Liver (tissue), 9 donors: ENCODE data around the gene PCYT2. TPM values are rescaled to one million over a fixed set of nuclear protein-coding genes. Genes with fewer than 3 reads are reported as not detected.
A peak's percentile ranks its signal among the peaks of the same experiment; 100 is the strongest.

ENCODE experiments used
- DNase-seq: peaks from one replicate; pipeline ENCODE4 v3.0.0-alpha.2; 2017; ENCODE audit warnings: low spot score
- H3K27ac ChIP-seq, 2 donors: one replicate each; pipeline ENCODE4 v1.7.0; 2013; ENCODE audit warnings: inconsistent platforms in 2 of 2, low read length in 2 of 2, control low read depth in 1 of 2, low read depth in 1 of 2, mild to moderate bottlenecking in 1 of 2
- H3K27me3 ChIP-seq, 4 donors: one replicate each; pipeline versions ENCODE4 v1.6.1 to v1.7.0; 2013; ENCODE audit warnings: low read length in 3 of 4, inconsistent platforms in 1 of 4, mild to moderate bottlenecking in 1 of 4, moderate library complexity in 1 of 4; ENCODE audit not compliant: control insufficient read depth in 4 of 4, insufficient read depth in 4 of 4
- H3K36me3 ChIP-seq, 4 donors: one replicate each; pipeline versions ENCODE4 v1.6.1 to v1.7.0; 2013; ENCODE audit warnings: low read length in 3 of 4, mild to moderate bottlenecking in 3 of 4, low read depth in 1 of 4, moderate library complexity in 1 of 4; ENCODE audit not compliant: control insufficient read depth in 4 of 4, insufficient read depth in 3 of 4
- H3K4me1 ChIP-seq, 4 donors: one replicate each; pipeline versions ENCODE4 v1.6.1 to v1.7.0; 2013; ENCODE audit warnings: low read length in 3 of 4, mild to moderate bottlenecking in 3 of 4, moderate library complexity in 1 of 4; ENCODE audit not compliant: control insufficient read depth in 4 of 4, insufficient read depth in 4 of 4
- H3K4me3 ChIP-seq, 3 donors: one replicate each; pipeline versions ENCODE4 v1.6.1 to v1.7.0; 2013; ENCODE audit warnings: low read length in 3 of 3, control low read depth in 1 of 3, low read depth in 1 of 3, mild to moderate bottlenecking in 1 of 3
- H3K9ac ChIP-seq, 2 donors: one replicate each; pipeline ENCODE4 v1.7.0; 2013; ENCODE audit warnings: low read length in 2 of 2, mild to moderate bottlenecking in 2 of 2, moderate library complexity in 2 of 2, control low read depth in 1 of 2, low read depth in 1 of 2
- H3K9me3 ChIP-seq, 4 donors: one replicate each; pipeline versions ENCODE4 v1.6.1 to v1.7.0; 2013; ENCODE audit warnings: low read length in 3 of 4; ENCODE audit not compliant: control insufficient read depth in 4 of 4
- EGR1 ChIP-seq, 2 donors: IDR thresholded peaks; 2 replicates each; pipeline ENCODE4 v1.6.1; 2016 to 2018; ENCODE audit warnings: antibody characterized with exemption in 2 of 2, low read depth in 2 of 2
- FOXA1 ChIP-seq: IDR thresholded peaks from 2 replicates; pipeline ENCODE4 v1.6.1; 2016; ENCODE audit warnings: antibody characterized with exemption
- FOXA2 ChIP-seq: IDR thresholded peaks from 2 replicates; pipeline ENCODE4 v1.6.1; 2016; ENCODE audit warnings: antibody characterized with exemption
- GABPA ChIP-seq, 2 donors: IDR thresholded peaks in 1 of 2; conservative IDR thresholded peaks in 1 of 2; 2 replicates each; pipeline ENCODE4 v1.6.1; 2016; ENCODE audit warnings: antibody characterized with exemption in 2 of 2, mild to moderate bottlenecking in 1 of 2, moderate library complexity in 1 of 2
- HNF4A ChIP-seq, 2 donors: conservative IDR thresholded peaks; 2 replicates each; pipeline ENCODE4 v1.6.1; 2016; ENCODE audit warnings: antibody characterized with exemption in 2 of 2, mild to moderate bottlenecking in 2 of 2
- HNF4G ChIP-seq: IDR thresholded peaks from 2 replicates; pipeline ENCODE4 v1.6.1; 2016; ENCODE audit warnings: antibody characterized with exemption
- JUND ChIP-seq, 2 donors: IDR thresholded peaks; 2 replicates each; pipeline ENCODE4 v1.6.1; 2016; ENCODE audit warnings: antibody characterized with exemption in 2 of 2
- NR2F2 ChIP-seq: IDR thresholded peaks from 2 replicates; pipeline ENCODE4 v1.6.1; 2016; ENCODE audit warnings: antibody characterized with exemption
- RAD21 ChIP-seq, 2 donors: IDR thresholded peaks; 2 replicates each; pipeline ENCODE4 v1.6.1; 2016; ENCODE audit warnings: antibody characterized with exemption in 2 of 2, mild to moderate bottlenecking in 2 of 2
- RXRA ChIP-seq, 2 donors: IDR thresholded peaks; 2 replicates each; pipeline ENCODE4 v1.6.1; 2017 to 2018; ENCODE audit warnings: antibody characterized with exemption in 2 of 2, mild to moderate bottlenecking in 1 of 2
- SP1 ChIP-seq: IDR thresholded peaks from 2 replicates; pipeline ENCODE4 v1.6.1; 2018; ENCODE audit warnings: antibody characterized with exemption, mild to moderate bottlenecking
- TAF1 ChIP-seq: conservative IDR thresholded peaks from 2 replicates; pipeline ENCODE4 v1.6.1; 2016; ENCODE audit warnings: antibody characterized with exemption, mild to moderate bottlenecking
- YY1 ChIP-seq: IDR thresholded peaks from 2 replicates; pipeline ENCODE4 v1.6.1; 2016; ENCODE audit warnings: antibody characterized with exemption, mild to moderate bottlenecking
- WGBS: extraction: QIAGEN DNeasy Blood & Tissue Kit; methylation state at CpG from one replicate; pipeline ENCODE4 v1.1.7; 2013; 5-methylcytosine and 5-hydroxymethylcytosine counted together
- polyA plus RNA-seq, 2 donors: library from polyadenylated mRNA; stranded (reverse) in 1 of 2; unstranded in 1 of 2; fragments of 200-250 nt in 1 of 2; fragments of >200 nt in 1 of 2; fragmentation: Nextera tagmentation in 1 of 2; extraction: Ambion mirVana in 1 of 2; gene quantifications; one replicate each; pipeline versions ENCODE4 v1.2.1 to v1.2.3, GENCODE V29; 2013 to 2015
- total RNA-seq, 2 donors: library from RNA; depleted of rRNA; stranded (reverse); fragments of >200 nt; gene quantifications; one replicate each; pipeline ENCODE4 v1.2.3, GENCODE V29; 2014
- TF ChIP-seq, protein P1 (sequence below): fragments of 150-350 bp; IDR thresholded peaks from 2 replicates; pipeline ENCODE4 v1.5.1; 2017; ENCODE audit warnings: improper control_type of control experiment, low read depth, low read length; ENCODE audit not compliant: missing input control
- TF ChIP-seq, protein P2 (sequence below): IDR thresholded peaks from 2 replicates; pipeline ENCODE4 v1.6.1; 2016; ENCODE audit warnings: antibody characterized with exemption
- TF ChIP-seq, protein P3 (sequence below): IDR thresholded peaks from 2 replicates; pipeline ENCODE4 v1.6.1; 2016; ENCODE audit warnings: antibody characterized with exemption, mild to moderate bottlenecking
- TF ChIP-seq, protein P4 (sequence below): IDR thresholded peaks from 2 replicates; pipeline ENCODE4 v1.6.1; 2016; ENCODE audit warnings: antibody characterized with exemption
- donor health status: healthy.
- donor health status: healthy.
- donor health status: healthy.
- donor health status: healthy.
- donor health status: healthy.

The PCYT2 gene
- total and polyA plus RNA-seq, 4 donors: 63.9 to 101 (median 88.4) TPM

DNA sequence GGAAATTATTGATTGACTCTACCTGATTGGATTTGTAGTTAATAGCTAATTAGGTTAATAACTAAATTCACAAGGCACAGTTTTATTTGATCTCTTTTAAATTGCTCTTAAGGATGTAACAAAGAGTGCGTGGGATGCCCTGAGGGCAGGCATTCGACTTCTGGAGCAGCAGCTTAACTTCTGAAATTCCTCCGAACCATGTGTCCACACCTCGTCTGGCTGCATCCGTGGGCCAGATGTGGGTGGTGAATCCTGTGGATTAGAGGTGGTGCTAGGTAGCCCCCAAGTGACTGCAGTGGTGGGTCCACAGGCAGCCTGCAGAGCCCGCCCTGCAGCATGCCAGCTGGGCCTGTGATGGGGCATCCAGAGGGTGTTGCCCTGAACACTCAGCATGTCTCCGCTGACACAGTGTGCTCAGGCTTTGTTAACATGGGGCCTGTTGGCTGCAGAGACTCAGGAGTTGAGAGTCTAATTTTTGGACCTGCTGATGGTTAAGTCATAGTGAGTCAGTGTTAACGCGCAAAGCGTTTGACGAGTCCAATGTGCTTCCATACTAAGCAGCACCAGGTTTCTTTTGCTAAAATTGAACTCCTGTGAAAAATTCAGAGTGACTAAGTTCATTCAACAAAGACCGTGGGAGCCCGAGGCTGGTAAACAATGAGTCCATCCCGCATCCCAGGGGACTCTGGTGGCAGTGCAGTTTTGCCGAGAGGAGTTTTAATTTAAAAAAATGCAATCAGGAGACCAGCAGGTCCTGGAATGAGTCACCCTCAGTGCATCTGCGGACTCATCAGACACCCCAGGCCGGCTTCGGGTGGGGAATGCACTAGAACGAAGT is 13.0 kb downstream of the PCYT2 start:
- WGBS: 94% methylated on average over 19 of the region's 19 CpGs
- no peak for DNase-seq
- no peak overlapping the region for H3K27ac ChIP-seq
- peaks cover 2 to 19% (median 12%) of the 10 kb centered on the region in 4 donors for H3K4me1 ChIP-seq
- peaks cover 6 to 37% (median 7%) of the 10 kb centered on the region in 4 donors for H3K36me3 ChIP-seq
- no peaks in the 10 kb centered on the region for H3K9me3 ChIP-seq
- H3K4me3 ChIP-seq: no peak overlapping the region
- no peak for TF ChIP-seq SP1
- no peak for TF ChIP-seq HNF4A (conservative IDR thresholded peaks at IDR 0.05)
- TF ChIP-seq TAF1: no peak
- no peak for TF ChIP-seq YY1
- TF ChIP-seq JUND (IDR thresholded peaks at IDR 0.05): no peak
- no peak for TF ChIP-seq FOXA2
- no peak for TF ChIP-seq FOXA1
- TF ChIP-seq, protein P1, sequence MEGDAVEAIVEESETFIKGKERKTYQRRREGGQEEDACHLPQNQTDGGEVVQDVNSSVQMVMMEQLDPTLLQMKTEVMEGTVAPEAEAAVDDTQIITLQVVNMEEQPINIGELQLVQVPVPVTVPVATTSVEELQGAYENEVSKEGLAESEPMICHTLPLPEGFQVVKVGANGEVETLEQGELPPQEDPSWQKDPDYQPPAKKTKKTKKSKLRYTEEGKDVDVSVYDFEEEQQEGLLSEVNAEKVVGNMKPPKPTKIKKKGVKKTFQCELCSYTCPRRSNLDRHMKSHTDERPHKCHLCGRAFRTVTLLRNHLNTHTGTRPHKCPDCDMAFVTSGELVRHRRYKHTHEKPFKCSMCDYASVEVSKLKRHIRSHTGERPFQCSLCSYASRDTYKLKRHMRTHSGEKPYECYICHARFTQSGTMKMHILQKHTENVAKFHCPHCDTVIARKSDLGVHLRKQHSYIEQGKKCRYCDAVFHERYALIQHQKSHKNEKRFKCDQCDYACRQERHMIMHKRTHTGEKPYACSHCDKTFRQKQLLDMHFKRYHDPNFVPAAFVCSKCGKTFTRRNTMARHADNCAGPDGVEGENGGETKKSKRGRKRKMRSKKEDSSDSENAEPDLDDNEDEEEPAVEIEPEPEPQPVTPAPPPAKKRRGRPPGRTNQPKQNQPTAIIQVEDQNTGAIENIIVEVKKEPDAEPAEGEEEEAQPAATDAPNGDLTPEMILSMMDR: no peak
- no peak for TF ChIP-seq GABPA (IDR thresholded peaks at IDR 0.05 in 1 of 2, conservative IDR thresholded peaks at IDR 0.05 in 1 of 2)
- no peak for TF ChIP-seq RAD21 (IDR thresholded peaks at IDR 0.05)
- TF ChIP-seq RXRA (IDR thresholded peaks at IDR 0.05): no peak
- H3K27me3 ChIP-seq: no peaks in the 10 kb centered on the region
- H3K9ac ChIP-seq: no peak overlapping the region

DNA sequence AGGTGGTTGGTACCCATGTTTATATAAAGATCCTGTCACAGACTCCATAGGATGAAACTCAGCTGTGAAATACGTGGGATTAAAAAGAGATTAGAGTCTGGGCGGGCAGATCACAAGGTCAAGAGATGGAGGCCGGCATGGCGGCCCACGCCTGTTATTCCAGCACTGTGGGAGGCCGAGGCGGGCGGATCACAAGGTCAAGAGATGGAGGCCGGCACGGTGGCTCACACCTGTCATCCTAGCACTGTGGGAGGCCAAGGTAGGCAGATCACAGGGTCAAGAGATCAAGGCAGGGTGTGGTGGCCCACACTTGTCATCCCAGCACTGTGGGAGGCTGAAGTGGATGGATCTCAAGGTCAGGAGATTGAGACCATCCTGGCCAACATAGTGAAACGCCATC is 15.8 kb downstream of the PCYT2 start:
- Histone ChIP-seq H3K27ac (no peak overlapping the region), H3K27me3 (no peaks in the 10 kb centered on the region), H3K4me1 (peaks cover 3 to 13% (median 10%) of the 10 kb centered on the region in 4 donors), H3K36me3 (peaks cover 6 to 37% (median 7%) of the 10 kb centered on the region in 4 donors), H3K4me3 (no peak overlapping the region), H3K9ac (no peak overlapping the region), H3K9me3 (no peaks in the 10 kb centered on the region)
- no peak for DNase-seq
- no peak for TF ChIP-seq HNF4G
- no peak for TF ChIP-seq NR2F2
- no peak for TF ChIP-seq RXRA (IDR thresholded peaks at IDR 0.05)
- TF ChIP-seq EGR1 (IDR thresholded peaks at IDR 0.05; ENCODE audit: low read depth in 2 of 2): no peak
- TF ChIP-seq JUND (IDR thresholded peaks at IDR 0.05): no peak
- 94% methylated on average over 11 of the region's 11 CpGs for WGBS

DNA sequence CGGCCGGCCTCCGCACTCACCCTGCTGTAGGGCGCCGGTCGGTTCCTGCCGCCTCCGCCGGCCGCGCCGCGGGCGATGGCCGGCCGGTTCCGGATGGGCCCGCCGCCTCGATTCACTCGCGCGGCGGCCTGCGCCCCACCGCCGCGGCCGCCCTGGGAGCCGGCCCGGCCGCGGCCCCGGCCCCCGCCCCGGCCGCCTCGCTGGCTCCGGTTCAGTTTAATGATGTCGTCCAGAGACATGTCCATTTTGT is 20.0 kb downstream of the PCYT2 start:
- TF ChIP-seq RAD21 (IDR thresholded peaks at IDR 0.05) (no peak), GABPA (IDR thresholded peaks at IDR 0.05 in 1 of 2, conservative IDR thresholded peaks at IDR 0.05 in 1 of 2) (no peak), JUND (IDR thresholded peaks at IDR 0.05) (no peak), FOXA2 (no peak), HNF4G (no peak), RXRA (IDR thresholded peaks at IDR 0.05) (no peak), NR2F2 (no peak), FOXA1 (no peak), EGR1 (IDR thresholded peaks at IDR 0.05; ENCODE audit: low read depth in 2 of 2) (no peak)
- TF ChIP-seq, protein P1: no peak
- TF ChIP-seq, protein P2, sequence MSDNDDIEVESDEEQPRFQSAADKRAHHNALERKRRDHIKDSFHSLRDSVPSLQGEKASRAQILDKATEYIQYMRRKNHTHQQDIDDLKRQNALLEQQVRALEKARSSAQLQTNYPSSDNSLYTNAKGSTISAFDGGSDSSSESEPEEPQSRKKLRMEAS: no peak
- TF ChIP-seq, protein P3, sequence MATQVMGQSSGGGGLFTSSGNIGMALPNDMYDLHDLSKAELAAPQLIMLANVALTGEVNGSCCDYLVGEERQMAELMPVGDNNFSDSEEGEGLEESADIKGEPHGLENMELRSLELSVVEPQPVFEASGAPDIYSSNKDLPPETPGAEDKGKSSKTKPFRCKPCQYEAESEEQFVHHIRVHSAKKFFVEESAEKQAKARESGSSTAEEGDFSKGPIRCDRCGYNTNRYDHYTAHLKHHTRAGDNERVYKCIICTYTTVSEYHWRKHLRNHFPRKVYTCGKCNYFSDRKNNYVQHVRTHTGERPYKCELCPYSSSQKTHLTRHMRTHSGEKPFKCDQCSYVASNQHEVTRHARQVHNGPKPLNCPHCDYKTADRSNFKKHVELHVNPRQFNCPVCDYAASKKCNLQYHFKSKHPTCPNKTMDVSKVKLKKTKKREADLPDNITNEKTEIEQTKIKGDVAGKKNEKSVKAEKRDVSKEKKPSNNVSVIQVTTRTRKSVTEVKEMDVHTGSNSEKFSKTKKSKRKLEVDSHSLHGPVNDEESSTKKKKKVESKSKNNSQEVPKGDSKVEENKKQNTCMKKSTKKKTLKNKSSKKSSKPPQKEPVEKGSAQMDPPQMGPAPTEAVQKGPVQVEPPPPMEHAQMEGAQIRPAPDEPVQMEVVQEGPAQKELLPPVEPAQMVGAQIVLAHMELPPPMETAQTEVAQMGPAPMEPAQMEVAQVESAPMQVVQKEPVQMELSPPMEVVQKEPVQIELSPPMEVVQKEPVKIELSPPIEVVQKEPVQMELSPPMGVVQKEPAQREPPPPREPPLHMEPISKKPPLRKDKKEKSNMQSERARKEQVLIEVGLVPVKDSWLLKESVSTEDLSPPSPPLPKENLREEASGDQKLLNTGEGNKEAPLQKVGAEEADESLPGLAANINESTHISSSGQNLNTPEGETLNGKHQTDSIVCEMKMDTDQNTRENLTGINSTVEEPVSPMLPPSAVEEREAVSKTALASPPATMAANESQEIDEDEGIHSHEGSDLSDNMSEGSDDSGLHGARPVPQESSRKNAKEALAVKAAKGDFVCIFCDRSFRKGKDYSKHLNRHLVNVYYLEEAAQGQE: no peak
- TF ChIP-seq, protein P4, sequence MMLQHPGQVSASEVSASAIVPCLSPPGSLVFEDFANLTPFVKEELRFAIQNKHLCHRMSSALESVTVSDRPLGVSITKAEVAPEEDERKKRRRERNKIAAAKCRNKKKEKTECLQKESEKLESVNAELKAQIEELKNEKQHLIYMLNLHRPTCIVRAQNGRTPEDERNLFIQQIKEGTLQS: no peak
- H3K4me3 ChIP-seq: peak overlapping the region; percentile 66 to 94 (median 91)
- H3K4me1 ChIP-seq: peaks cover 6 to 24% (median 19%) of the 10 kb centered on the region in 4 donors
- H3K9ac ChIP-seq: no peak overlapping the region
- DNase-seq: no peak
- peak overlapping the region in 1 of 2 donors; percentile 25 for H3K27ac ChIP-seq
- H3K9me3 ChIP-seq: no peaks in the 10 kb centered on the region
- peaks cover 12 to 42% (median 17%) of the 10 kb centered on the region in 4 donors for H3K36me3 ChIP-seq
- no peaks in the 10 kb centered on the region for H3K27me3 ChIP-seq
- under 1% methylated on average over 40 of the region's 40 CpGs for WGBS
